ENCODE results near the gene SYT8.
"Not testable (repeated sequence)": the region's sequence is repeated elsewhere in the genome, so short reads cannot be mapped to it uniquely, and the experiment has no call there.

SYT8 gene, protein sequence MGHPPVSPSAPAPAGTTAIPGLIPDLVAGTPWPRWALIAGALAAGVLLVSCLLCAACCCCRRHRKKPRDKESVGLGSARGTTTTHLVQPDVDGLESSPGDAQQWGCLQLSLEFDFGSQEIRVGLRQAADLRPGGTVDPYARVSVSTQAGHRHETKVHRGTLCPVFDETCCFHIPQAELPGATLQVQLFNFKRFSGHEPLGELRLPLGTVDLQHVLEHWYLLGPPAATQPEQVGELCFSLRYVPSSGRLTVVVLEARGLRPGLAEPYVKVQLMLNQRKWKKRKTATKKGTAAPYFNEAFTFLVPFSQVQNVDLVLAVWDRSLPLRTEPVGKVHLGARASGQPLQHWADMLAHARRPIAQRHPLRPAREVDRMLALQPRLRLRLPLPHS

DNA sequence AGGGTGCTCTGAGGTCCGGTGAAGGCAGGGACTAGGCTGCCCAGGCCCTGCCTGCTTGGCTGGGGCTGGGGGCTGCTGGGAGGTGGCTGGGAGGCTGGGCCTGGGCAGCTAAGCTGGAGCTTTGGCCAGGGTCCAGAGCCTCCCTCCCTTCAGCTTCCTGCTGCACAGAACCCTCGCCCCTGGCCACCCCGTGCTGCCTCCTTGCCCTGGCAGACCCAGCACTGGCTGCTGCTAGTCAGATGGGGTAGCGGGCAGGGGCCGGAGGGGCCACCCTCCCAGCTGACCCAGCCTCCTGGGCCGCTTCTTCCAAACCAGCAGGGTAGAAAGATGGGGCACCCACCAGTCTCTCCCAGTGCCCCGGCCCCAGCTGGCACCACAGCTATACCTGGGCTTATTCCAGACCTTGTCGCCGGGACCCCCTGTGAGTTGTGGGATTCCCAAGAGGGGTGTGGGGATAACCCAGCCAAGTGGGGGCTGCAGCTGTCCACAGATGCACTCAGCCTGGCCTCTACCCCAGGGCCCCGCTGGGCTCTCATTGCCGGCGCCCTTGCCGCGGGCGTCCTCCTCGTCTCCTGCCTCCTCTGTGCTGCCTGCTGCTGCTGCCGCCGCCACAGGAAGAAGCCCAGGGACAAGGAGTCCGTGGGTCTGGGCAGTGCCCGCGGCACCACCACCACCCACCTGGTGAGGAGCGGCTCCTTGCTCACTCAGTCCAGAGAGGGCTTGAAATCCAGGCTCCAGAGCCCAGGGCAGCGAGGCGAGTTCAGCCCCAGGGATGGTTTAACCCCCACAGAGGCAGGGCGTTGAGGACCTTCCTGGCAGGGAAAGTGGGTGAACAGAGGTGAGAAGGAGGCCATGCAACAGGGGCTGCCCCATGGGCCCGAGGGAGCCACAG lies at the start of gene SYT8:
SYT8 (plus strand) TSS at position 212 of the 892 bp plus-strand sequence; CDS start at position 328, 116 bp downstream.
- DNase-seq: no peak

DNA sequence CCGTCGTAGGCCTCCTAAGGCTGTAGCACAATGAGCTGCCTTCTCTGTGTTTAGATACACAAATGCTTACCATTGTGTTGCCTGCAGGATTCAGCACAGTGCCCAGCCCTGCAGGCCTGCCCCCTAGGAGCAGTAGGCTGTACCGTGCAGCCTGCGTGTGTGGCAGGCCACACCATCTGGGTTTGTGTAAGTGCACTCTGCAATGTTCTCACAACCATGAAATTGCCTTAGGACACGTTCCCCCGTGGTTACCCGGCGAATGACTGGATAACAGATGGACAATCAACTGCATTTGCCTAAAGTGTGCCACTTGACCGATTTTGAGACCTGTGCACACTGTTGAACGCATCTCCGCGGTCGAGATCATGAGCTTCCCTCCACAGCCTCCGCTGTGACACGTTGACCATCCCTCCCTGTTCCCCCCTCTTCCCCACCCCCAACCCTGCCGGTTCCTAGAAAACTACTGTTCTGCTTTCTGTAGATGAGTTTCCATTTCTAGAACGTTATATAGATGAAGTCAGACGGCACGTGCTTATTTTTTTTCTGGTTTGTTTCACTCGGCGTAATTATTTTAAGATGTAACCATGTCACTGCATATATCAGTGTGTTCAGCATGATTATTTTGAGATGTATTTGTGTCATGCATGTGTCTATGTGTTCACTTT lies 48.9 kb upstream of the SYT8 start:
- DNase-seq: no peak

DNA sequence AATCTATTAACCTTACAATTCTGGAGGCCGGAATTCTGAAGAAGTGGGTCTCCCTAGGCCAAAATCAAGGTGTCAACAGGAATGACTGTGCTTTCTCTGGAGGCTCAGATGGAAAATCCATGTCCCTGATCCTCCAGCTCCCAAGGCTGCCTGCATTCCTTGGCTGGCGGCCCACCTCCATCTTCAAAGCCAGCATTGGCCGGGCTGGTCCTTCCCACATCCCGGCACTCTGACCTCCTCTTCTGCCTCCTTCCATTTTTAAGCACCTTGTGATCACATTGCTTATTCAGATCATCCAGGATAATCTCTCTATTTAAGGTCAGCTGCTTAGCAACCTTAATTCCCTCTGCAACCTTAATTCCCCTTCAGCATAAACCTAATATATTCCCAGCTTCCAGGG lies 48.3 kb upstream of the SYT8 start:
- no peak for DNase-seq

DNA sequence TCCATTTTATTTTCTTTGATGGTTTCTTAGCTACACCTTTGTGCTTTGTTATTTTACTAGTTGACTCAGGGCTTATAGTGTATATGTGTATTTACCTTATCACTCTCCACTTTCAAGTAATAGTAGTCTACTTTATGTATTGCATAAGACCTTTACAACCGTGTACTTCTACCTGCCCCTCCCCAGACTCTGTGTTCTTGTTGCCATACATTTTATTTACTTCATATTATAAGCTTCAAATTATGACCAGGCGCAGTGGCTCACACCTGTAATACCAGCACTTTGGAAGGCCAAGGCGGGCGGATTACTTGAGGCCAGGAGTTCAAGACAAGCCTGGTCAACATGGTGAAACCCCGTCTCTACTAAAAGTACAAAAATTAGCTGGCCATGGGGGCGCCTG lies 42.9 kb upstream of the SYT8 start:
- no peak for DNase-seq

DNA sequence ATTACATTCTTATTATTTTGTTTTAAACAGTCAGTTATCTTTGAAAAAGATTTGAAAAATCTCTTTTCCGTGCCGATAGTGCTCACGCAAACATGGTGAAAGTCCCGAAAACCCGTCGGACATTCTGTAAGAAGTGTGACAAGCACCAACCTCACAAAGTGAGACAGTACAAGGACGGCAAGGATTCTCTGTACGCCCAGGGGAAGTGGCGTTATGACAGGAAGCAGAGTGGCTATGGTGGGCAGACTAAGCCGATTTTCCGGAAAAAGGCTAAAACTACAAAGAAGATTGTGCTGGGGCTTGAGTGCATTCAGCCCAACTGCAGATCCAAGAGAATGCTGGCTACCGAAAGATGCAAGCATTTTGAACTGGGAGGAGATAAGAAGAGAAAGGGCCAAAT lies 42.3 kb upstream of the SYT8 start:
- DNase-seq: no peak

DNA sequence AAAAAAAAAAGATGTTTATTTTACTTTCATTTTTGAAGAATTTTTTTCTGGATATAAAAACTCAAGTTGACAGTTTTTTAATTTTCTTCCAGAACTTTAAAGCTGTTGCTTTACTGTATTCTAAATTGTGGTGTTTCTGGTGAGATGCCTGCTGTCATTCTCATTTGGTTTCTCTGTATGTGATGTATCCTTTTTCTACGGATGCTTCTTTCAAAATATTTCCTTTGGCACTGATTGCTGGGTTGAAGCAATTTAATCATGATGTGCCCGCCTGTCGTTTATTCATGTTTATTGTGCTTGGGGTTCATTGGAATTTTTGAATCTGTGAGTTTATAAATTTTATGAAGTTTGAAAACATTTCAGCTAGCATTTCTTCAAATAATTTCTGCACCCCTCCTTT lies 41.7 kb upstream of the SYT8 start:
- no peak for DNase-seq

DNA sequence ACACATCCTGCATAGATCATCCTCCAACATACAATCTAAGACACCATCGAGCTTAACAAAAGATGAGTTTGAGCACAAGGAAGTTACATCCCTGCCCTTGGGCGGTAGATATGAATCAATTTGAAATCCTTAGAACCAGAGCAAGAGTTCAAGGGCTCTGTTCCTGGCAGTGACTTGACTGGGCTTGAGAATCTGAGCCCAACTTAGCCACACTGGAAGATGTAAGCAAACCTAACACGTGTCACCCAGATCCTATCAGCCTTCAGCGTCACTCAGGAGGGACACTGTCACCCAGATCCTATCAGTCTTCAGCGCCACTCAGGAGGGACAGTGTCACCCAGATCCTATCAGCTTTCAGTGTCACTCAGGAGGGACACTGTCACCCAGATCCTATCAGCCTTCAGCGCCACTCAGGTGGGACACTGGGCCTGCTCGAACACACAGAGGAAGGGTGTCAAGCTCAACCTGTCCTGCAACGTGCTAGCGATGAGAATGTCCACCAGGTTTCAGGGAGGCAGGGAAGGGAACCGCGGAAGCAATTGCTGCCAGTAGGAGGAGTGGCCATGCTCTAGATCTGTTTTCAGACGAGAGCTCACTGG lies 38.3 kb upstream of the SYT8 start:
- no peak for DNase-seq

DNA sequence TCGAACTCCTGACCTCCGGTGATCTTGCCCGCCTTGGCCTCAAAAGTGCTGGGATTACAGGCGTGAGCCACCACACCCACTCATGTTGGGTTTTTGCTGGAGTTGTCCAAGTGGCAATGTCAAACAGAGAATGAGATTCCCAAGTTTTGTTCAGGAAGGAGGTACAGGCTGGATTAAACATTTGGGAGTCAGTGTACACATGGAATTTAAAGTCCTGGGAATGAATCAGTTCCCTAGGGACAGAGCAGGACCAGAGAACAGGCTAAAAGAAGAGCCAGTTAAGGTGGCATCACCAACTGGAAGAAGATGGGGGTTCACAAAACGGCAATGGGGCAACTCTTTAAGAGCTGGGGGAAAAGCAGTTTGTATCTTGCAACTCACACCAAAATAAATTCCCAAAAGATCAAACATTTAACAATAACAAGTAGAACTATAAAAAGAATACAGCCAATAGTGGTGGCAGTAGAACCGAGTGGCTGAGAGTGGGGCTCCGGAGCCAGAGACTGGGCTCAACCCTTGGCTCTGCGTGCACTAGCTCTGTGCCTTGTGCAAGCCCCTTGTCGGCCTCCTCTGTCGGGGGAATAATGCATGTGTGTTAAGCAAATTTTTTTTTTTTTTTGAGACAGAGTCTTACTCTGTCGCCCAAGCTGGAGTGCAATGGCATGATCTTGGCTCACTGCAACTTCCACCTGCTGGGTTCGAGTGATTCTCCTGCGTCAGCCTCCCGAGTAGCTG lies 37.2 kb upstream of the SYT8 start:
- DNase-seq: no peak

DNA sequence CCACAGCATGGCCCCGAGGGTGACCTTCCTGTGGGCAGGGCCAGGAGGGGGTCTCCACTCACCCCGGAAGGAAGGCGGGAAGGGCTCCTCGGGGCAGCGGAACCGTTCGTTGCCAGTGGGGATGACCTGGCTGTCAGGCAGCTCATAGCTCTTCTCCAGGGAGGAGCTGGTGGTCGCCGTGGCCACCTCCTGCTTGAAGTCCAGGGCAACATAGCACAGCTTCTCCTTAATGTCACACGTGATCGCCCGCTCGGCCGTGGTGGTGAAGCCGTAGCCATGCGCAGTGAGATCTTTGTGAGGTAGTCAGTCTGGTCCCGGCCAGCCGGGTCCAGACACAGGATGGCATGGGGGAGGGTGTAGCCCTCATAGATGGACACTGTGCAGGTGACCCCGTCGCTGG lies 31.5 kb upstream of the SYT8 start:
- no peak for DNase-seq

DNA sequence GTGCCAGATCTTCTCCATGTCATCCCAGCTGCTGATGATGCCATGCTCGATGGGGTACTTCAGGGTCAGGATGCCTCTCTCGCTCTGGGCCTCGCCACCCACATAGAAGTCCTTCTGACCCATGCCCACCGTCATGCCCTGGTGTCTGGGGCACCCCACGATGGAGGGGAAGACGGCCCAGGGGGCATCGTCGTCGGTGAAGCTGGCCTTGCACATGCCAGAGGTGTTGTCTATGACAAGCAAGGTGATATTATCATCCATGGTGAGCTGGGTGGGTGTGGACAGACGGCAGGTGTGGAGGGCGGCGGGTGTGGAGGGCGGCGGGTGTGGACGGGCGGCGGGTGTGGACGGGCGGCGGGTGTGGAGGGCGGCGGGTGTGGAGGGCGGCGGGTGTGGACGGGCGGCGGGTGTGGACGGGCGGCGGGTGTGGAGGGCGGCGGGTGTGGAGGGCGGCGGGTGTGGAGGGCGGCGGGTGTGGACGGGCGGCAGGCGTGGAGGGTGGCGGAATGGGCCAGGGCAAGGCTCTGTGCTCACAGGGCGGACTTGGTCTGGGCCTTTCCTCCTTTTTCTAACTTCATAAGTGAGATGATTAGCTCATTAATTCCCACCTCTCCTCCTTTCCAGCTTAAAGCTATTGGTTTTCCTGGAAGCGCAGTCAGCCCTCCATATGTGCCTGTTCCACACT lies 30.8 kb upstream of the SYT8 start:
- not testable (repeated sequence) for DNase-seq

DNA sequence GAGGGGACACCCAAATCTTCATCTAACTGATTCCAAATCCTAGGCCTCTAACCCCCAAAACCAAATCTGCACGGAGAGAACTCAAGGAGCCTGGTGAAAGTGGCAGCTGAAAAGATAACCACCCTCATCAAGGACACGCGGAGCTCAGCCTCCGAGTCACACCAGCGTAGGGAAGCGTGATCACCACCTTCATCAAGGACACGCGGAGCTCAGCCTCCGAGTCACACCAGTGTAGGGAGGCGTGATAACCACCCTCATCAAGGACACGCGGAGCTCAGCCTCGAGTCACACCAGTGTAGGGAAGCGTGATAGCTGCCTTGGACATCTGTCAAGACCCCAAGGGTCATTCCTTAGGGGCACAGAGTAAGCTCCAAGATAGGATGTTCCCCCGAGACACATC lies 29.3 kb upstream of the SYT8 start:
- no peak for DNase-seq

DNA sequence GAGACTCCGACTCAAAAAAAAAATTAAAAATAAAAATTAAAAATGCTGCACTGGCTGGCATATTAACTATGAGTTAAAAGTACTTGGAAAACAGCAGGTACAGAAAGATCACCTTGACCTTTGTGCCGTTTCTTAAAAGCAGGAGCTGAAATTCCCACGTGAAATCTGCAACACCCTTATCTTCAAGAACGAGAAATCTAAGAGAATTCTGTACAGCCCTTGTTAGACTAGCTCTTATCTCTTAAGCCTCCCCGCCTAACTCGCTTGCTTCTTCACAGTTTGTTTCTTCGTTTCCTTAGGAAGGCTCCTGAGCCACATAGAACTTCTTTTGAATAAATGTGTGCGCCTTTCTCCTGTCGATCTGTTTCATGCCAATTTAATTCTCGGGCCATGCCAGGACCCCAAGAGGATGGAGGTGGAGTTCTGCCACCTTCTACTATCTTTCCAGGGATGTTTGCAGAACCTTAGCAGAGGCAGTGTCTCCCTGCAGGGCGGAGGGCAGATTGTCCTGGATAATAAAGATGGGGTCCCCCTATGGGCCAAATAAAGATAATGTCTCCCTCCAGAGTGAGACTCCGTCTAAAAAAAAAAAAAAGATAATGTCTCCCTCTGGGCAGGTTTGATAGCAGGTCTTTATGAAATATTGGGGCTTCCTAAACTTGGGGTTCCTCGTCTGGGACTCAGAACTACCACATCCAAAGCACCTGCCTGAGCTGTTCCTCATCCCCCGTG lies 27.4 kb upstream of the SYT8 start:
- DNase-seq: no peak

DNA sequence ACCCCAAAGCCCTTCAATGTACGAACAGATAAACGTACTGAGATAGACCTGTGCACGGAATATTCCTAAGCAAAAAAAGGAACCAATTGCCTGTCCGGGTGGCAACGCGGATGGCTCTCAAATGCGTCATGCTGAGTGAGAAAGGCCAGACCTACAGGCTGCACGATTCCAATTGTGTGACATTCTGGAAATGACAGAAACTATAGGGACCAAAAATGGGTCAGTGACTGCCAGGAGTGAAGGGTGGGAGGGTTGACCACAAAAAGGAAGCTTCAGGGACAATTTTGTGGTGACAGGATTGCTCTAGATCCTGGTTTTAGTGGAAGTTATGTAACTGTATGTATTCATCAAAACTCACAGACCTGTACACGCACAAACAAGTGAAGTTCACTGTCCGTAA lies 24.0 kb upstream of the SYT8 start:
- no peak for DNase-seq

DNA sequence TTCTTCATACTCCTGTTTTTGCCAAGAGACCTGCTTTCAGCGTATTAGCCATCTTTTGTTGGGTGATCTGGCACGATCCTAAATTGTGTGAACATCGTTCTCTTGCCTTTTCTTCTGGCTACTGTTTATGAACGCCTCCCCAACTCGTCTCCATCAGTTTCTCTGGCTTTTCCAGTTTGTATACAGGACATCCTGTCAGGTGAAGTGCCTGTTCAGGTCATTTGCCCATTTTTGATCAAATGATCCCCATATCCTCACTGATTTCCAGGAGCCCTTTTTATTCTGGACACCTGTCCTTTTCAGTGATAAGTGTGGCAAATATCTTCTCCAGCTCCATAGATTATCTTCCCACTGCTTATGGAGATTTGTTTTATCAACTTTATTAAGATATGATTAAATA lies 22.5 kb upstream of the SYT8 start:
- DNase-seq: no peak

DNA sequence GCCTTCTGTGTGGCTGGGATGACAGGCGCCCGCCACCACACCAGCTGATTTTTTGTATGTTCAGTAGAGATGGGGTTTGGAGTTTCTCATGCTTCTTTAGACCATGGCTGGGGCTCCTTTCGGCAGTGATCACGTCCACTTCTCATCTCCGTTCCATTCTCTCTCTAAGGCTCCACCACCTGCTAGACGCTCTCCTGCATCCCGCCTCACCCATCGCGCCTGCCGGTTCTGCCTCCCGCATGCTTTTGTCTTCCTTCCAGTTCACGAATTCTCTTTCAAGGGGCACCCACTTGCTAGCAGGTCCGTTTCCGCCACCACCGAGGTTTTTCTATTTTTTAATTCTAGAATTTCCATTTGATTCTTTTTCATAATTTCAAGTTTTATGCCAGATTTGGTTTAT lies 22.0 kb upstream of the SYT8 start:
- no peak for DNase-seq

DNA sequence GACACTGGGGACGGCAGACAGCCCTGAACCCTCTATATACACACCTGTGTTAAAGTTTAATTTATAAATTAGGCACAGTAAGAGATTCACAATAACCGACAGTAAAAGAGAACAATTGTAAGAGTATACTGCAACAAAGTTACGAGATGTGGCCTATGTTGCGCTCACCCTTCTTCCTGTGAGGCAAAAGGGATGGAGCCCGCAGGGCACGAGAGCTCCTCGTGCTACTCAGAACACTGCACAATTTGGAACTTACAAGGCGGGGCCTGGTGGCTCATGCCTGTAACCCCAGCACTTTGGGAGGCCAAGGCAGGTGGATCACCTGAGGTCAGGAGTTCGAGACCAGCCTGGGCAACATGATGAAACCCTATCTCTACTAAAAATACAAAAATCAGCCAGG lies 21.4 kb upstream of the SYT8 start:
- not testable (repeated sequence) for DNase-seq

DNA sequence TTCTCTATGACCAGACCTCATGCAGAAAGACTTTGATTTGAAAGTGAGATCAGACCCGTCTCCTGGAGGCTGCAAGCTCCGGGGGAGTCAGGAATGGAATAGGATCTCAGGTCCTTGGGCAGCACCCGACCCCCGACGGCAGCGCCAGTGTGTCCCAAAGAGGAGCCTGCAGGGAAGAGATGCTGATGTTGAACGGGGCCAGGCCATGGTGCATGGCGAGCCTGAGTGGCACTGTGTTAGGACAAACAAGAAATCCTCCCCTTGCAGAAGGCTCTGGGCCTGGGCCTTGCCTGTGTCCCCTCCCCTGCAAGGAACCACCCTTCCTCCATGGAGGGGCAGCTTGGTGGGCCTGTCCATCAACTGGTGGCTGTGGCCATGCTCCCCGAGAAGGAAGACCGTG lies 20.1 kb upstream of the SYT8 start:
- DNase-seq: no peak

DNA sequence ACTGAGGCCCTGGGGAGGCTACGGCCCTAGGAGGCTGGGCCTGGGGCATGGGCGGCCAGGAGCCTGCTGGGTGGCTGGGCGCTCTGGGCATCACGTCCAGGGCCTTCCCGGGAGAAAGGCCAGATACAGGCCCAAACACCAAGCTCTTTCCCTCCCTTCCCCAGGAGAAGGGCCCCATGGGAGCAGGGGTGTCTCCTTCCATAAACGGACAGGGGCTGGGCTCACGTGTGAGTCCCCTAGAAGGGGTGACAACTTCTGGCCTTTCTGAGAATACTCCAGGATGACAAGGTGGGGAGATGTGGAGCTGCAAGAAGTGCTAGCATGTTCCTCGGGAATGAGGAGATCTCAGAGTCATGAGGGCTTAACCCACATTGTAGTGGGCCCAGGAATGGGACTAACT lies 19.5 kb upstream of the SYT8 start:
- no peak for DNase-seq

DNA sequence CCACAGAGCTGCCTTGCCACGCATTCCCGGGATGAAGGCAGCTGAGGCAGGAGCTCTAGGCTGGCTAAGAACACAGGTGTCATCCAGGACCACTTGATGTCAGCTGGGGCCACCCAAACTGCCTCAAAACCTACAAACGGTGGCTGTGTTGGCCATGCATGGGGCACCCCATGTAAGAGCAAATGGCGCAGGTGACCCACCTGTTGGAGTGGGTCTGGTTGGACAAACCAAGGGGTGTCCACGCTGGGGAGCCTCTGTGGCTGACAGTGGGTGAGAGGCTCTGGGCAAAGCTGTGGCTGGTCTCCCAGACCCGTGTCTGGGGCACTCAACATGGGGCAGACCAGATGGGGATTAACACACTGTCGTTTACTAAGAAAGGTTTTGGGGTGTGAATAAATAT lies 19.0 kb upstream of the SYT8 start:
- DNase-seq: no peak

DNA sequence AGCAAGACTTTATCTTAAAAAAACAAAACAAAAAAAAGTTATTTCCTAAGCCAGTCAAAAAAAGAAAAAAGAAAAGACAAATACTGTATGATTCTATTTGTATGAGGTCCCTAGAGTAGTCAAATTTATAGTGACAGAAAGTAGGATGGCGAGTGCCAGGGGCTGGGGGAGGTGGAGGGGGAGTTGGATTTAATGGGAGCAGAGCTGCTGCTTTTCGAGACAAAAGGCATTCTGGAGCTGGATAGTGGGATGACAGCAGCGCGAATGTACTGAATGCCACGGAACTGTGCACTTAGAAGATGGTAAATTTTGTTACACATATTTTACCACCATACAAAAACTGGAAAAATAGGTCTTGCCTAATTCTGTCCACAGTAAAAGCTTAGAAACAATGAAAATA lies 17.8 kb upstream of the SYT8 start:
- no peak for DNase-seq

DNA sequence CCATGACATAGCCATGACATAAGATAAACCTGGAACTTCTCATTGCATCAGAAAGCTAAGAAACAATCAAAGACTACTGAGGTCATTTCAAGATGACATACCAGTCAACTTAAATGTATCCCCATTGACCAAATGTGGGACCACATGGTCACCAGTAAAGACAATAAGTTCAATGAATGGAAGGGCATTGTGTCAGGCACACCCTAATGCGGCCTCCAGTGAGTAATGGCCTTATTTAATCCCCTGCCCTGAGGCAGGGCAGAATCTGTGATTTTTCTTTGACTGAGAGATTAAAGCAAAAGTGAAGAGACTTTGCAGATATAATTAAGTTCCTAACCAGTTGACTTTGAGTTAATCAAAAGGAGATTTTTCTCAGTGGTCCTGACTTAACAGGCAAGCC lies 17.3 kb upstream of the SYT8 start:
- DNase-seq: no peak
